Measurements from ENCODE around the gene IFRD1. TPM values are rescaled to one million over a fixed set of nuclear protein-coding genes. Genes with fewer than 3 reads are reported as not detected.

Gene IFRD1
- total RNA-seq, 1 donor from 2014 or later = 76.6 TPM

GRCh38 chr7:112504093-112504695 lies 53.9 kb downstream of the IFRD1 start:
- TF ChIP-seq, protein P1, sequence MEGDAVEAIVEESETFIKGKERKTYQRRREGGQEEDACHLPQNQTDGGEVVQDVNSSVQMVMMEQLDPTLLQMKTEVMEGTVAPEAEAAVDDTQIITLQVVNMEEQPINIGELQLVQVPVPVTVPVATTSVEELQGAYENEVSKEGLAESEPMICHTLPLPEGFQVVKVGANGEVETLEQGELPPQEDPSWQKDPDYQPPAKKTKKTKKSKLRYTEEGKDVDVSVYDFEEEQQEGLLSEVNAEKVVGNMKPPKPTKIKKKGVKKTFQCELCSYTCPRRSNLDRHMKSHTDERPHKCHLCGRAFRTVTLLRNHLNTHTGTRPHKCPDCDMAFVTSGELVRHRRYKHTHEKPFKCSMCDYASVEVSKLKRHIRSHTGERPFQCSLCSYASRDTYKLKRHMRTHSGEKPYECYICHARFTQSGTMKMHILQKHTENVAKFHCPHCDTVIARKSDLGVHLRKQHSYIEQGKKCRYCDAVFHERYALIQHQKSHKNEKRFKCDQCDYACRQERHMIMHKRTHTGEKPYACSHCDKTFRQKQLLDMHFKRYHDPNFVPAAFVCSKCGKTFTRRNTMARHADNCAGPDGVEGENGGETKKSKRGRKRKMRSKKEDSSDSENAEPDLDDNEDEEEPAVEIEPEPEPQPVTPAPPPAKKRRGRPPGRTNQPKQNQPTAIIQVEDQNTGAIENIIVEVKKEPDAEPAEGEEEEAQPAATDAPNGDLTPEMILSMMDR (IDR thresholded peaks at IDR 0.05; ENCODE audit: unreplicated experiment) = no peak
- peaks cover 6% of the 10 kb centered on the region for H3K27me3 Mint-ChIP-seq
- no peak overlapping the region for H3K27ac Mint-ChIP-seq
- peaks cover 25% of the 10 kb centered on the region for H3K4me1 Mint-ChIP-seq (ENCODE audit: low read depth)
- no peak for DNase-seq (ENCODE audit: low spot score, unreplicated experiment)
- no peaks in the 10 kb centered on the region for H3K9me3 Mint-ChIP-seq (ENCODE audit: low read depth)
- no peak overlapping the region for H3K4me3 Mint-ChIP-seq (ENCODE audit: low read depth)
- H3K36me3 Mint-ChIP-seq (ENCODE audit: insufficient read depth) = no peaks in the 10 kb centered on the region

- H3K36me3 Mint-ChIP-seq (ENCODE audit: insufficient read depth) = no peaks in the 10 kb centered on the region
- no peak overlapping the region for H3K27ac Mint-ChIP-seq
- TF ChIP-seq, protein P1 (IDR thresholded peaks at IDR 0.05; ENCODE audit: unreplicated experiment) = no peak
- H3K4me1 Mint-ChIP-seq (ENCODE audit: low read depth) = peaks cover 25% of the 10 kb centered on the region
- no peaks in the 10 kb centered on the region for H3K9me3 Mint-ChIP-seq (ENCODE audit: low read depth)
- no peak overlapping the region for H3K4me3 Mint-ChIP-seq (ENCODE audit: low read depth)
- no peak for DNase-seq (ENCODE audit: low spot score, unreplicated experiment)
- peaks cover 10% of the 10 kb centered on the region for H3K27me3 Mint-ChIP-seq
Observed at GRCh38 chr7:112505495-112505894, 55.2 kb downstream of the IFRD1 start.

GRCh38 chr7:112508404-112508803 lies 58.1 kb downstream of the IFRD1 start:
- no peaks in the 10 kb centered on the region for H3K9me3 Mint-ChIP-seq (ENCODE audit: low read depth)
- H3K27me3 Mint-ChIP-seq = peaks cover 19% of the 10 kb centered on the region
- TF ChIP-seq, protein P1 (IDR thresholded peaks at IDR 0.05; ENCODE audit: unreplicated experiment) = no peak
- no peak for DNase-seq (ENCODE audit: low spot score, unreplicated experiment)
- H3K36me3 Mint-ChIP-seq (ENCODE audit: insufficient read depth) = no peaks in the 10 kb centered on the region
- no peak overlapping the region for H3K4me3 Mint-ChIP-seq (ENCODE audit: low read depth)
- H3K4me1 Mint-ChIP-seq (ENCODE audit: low read depth) = peaks cover 15% of the 10 kb centered on the region
- no peak overlapping the region for H3K27ac Mint-ChIP-seq

GRCh38 chr7:112509402-112509801 lies 59.1 kb downstream of the IFRD1 start:
- Mint-ChIP-seq H3K9me3 (ENCODE audit: low read depth) (no peaks in the 10 kb centered on the region), H3K27me3 (peaks cover 19% of the 10 kb centered on the region), H3K4me3 (ENCODE audit: low read depth) (no peak overlapping the region), H3K4me1 (ENCODE audit: low read depth) (peaks cover 15% of the 10 kb centered on the region), H3K36me3 (ENCODE audit: insufficient read depth) (no peaks in the 10 kb centered on the region), H3K27ac (no peak overlapping the region)
- TF ChIP-seq, protein P1 (IDR thresholded peaks at IDR 0.05; ENCODE audit: unreplicated experiment) = no peak
- no peak for DNase-seq (ENCODE audit: low spot score, unreplicated experiment)

GRCh38 chr7:112510001-112510742 lies 59.9 kb downstream of the IFRD1 start:
- no peak for DNase-seq (ENCODE audit: low spot score, unreplicated experiment)
- TF ChIP-seq, protein P1 (IDR thresholded peaks at IDR 0.05; ENCODE audit: unreplicated experiment) = no peak
- Mint-ChIP-seq H3K4me1 (ENCODE audit: low read depth) (peaks cover 15% of the 10 kb centered on the region), H3K27ac (no peak overlapping the region), H3K9me3 (ENCODE audit: low read depth) (no peaks in the 10 kb centered on the region), H3K36me3 (ENCODE audit: insufficient read depth) (no peaks in the 10 kb centered on the region), H3K27me3 (peaks cover 19% of the 10 kb centered on the region), H3K4me3 (ENCODE audit: low read depth) (no peak overlapping the region)

Measured in progenitor cell of endocrine pancreas (in vitro differentiated cells).